Prostate gland (tissue), 2 donors: ENCODE data around the gene GABRE. TPM values are rescaled to one million over a fixed set of nuclear protein-coding genes. Genes with fewer than 3 reads are reported as not detected.

ENCODE experiments used
- DNase-seq: peaks from one replicate; pipeline ENCODE4 v3.0.0-alpha.2; 2019; ENCODE audit warnings: low spot score
- H3K27ac ChIP-seq, 2 donors: fragments of 200-600 bp; sonication (generic); 2 replicates each; pipeline ENCODE4 v1.5.1; 2017 to 2019
- H3K27me3 ChIP-seq: fragments of 200-600 bp; sonication (generic); replicated peaks from 2 replicates; pipeline ENCODE4 v1.5.1; 2019; ENCODE audit not compliant: insufficient read depth
- H3K36me3 ChIP-seq, 2 donors: fragments of 200-600 bp; sonication (generic); 1 replicate in 1 of 2; 2 replicates in 1 of 2; pipeline versions ENCODE4 v1.5.1 to v1.8.1; 2017 to 2019
- H3K4me1 ChIP-seq: fragments of 200-600 bp; sonication (generic); replicated peaks from 2 replicates; pipeline ENCODE4 v1.5.1; 2019
- H3K4me3 ChIP-seq, 2 donors: fragments of 200-600 bp; sonication (generic); 2 replicates each; pipeline ENCODE4 v1.5.1; 2017 to 2019
- H3K9me3 ChIP-seq: fragments of 200-600 bp; sonication (generic); 2 replicates; pipeline ENCODE4 v1.5.1; 2017
- CTCF ChIP-seq, 4 experiments: fragments of 200-600 bp in 2 of 4; fragments of 450-650 bp in 2 of 4; sonication (generic) in 2 of 4; IDR thresholded peaks; 1 replicate in 3 of 4; 2 replicates in 1 of 4; pipeline ENCODE4 v1.5.1; 2016 to 2019; ENCODE audit warnings: antibody characterized with exemption in 4 of 4, mild to moderate bottlenecking in 2 of 4, moderate library complexity in 2 of 4
- POLR2A ChIP-seq: fragments of 450-650 bp; IDR thresholded peaks from one replicate; pipeline ENCODE4 v1.6.1; 2016; ENCODE audit warnings: antibody characterized with exemption, mild to moderate bottlenecking
- POLR2AphosphoS5 ChIP-seq: sonication (generic); formaldehyde crosslinking; IDR thresholded peaks from one replicate; pipeline ENCODE4 v1.6.1; 2017; ENCODE audit warnings: antibody characterized with exemption
- WGBS: methylation state at CpG from one replicate; pipeline ENCODE4 v1.1.5; 2018; 5-methylcytosine and 5-hydroxymethylcytosine counted together
- intact Hi-C: fragments of 100-400 bp; cut with DNase I; formaldehyde crosslinking; loops from one replicate; pipeline ENCODE4 v1.14.2; 2022
- total RNA-seq, 2 donors: library from RNA; depleted of rRNA; stranded (reverse); fragments of >200 nt; gene quantifications; one replicate each; pipeline ENCODE4 v1.1.0, GENCODE V29; 2016

Gene GABRE
- total RNA-seq, 2 donors from 2014 or later = 11.2 to 46.1 TPM

- TF ChIP-seq POLR2AphosphoS5 (no peak), CTCF (IDR thresholded peaks at IDR 0.05) (no peak), POLR2A (no peak)
- 96% methylated on average over 4 of the region's 4 CpGs for WGBS
- intact Hi-C loops = no loop called here
Measured at GRCh38 chrX:151985531-151985930, 11.1 kb upstream of the GABRE start.

GRCh38 chrX:151984902-151985301 lies 10.4 kb upstream of the GABRE start:
- no peak for DNase-seq
- H3K27me3 ChIP-seq = no peaks in the 10 kb centered on the region
- no peaks in the 10 kb centered on the region for H3K36me3 ChIP-seq
- 61% methylated on average over 4 of the region's 4 CpGs for WGBS
- H3K4me3 ChIP-seq = no peak overlapping the region
- no peaks in the 10 kb centered on the region for H3K4me1 ChIP-seq
- TF ChIP-seq POLR2A (no peak), POLR2AphosphoS5 (no peak), CTCF (IDR thresholded peaks at IDR 0.05) (no peak)
- no peak overlapping the region for H3K27ac ChIP-seq
- H3K9me3 ChIP-seq = no peaks in the 10 kb centered on the region
- intact Hi-C loops = no loop called here

More at GRCh38 chrX:151985531-151985930, 11.1 kb upstream of the GABRE start:
- H3K4me1 ChIP-seq = no peaks in the 10 kb centered on the region
- H3K4me3 ChIP-seq = no peak overlapping the region
- H3K27ac ChIP-seq = no peak overlapping the region
- no peaks in the 10 kb centered on the region for H3K36me3 ChIP-seq
- no peak for DNase-seq
- no peaks in the 10 kb centered on the region for H3K9me3 ChIP-seq
- no peaks in the 10 kb centered on the region for H3K27me3 ChIP-seq

- WGBS = 27% methylated on average over 3 of the region's 3 CpGs
- H3K36me3 ChIP-seq = no peaks in the 10 kb centered on the region
- no peaks in the 10 kb centered on the region for H3K9me3 ChIP-seq
- no peaks in the 10 kb centered on the region for H3K4me1 ChIP-seq
- no peak for DNase-seq
- no peak for TF ChIP-seq CTCF (IDR thresholded peaks at IDR 0.05)
- no peaks in the 10 kb centered on the region for H3K27me3 ChIP-seq
- H3K4me3 ChIP-seq = no peak overlapping the region
- H3K27ac ChIP-seq = no peak overlapping the region
- intact Hi-C loops = no loop called here
Measured at GRCh38 chrX:151984328-151984727, 9.9 kb upstream of the GABRE start.

DNA sequence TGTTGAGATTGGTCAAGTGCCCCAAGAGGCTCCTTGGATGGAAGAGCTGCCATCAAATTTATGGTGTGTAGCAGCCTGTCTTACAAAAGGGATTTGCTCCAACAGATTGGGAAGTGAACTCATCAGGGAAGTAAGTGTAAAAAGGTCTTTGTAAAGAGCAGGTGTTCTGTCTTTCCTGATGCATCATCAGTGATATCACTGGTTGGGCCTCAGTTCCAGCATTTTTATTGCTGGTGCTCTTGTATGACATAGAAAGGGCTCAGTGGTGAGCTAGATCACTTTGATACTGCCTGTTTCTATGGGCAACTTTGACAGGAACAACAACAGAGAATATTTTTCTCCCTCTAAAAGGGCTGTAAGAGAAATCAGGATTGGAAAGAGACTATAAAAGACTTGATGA lies 8.7 kb upstream of the GABRE start:
- Histone ChIP-seq H3K27ac (no peak overlapping the region), H3K4me1 (no peaks in the 10 kb centered on the region), H3K27me3 (no peaks in the 10 kb centered on the region), H3K36me3 (no peaks in the 10 kb centered on the region), H3K9me3 (no peaks in the 10 kb centered on the region), H3K4me3 (no peak overlapping the region)
- intact Hi-C loops = no loop called here
- TF ChIP-seq CTCF (IDR thresholded peaks at IDR 0.05) (no peak), POLR2AphosphoS5 (no peak), POLR2A (no peak)
- DNase-seq = no peak

DNA sequence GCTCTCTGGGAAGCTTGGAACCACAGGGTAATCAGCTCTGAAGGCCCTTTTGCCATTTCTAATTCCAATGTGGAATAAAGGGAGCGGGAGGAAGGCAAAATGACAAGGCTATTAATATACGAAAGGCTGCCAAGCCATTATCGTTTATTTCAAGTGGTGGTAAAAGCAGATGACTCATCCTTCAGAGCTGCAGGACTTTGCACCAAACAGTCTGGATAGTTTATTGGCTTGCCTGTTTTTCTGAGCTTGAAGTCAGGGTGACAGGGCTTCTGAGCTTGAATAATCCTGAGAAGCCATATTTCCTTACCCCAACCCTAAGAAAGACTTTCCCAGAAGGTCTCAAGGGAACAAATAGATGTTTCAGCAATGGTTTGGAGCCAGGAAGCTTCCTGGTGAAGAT lies 7.7 kb upstream of the GABRE start:
- no peaks in the 10 kb centered on the region for H3K27me3 ChIP-seq
- no peaks in the 10 kb centered on the region for H3K36me3 ChIP-seq
- WGBS = 13% methylated on average over 3 of the region's 3 CpGs
- no peak overlapping the region for H3K4me3 ChIP-seq
- no peak for DNase-seq
- intact Hi-C loops = no loop called here
- no peak overlapping the region for H3K27ac ChIP-seq
- H3K4me1 ChIP-seq = no peaks in the 10 kb centered on the region
- TF ChIP-seq CTCF (IDR thresholded peaks at IDR 0.05) = no peak
- TF ChIP-seq POLR2A = no peak
- TF ChIP-seq POLR2AphosphoS5 = no peak
- no peaks in the 10 kb centered on the region for H3K9me3 ChIP-seq
